GM19438 (cell line): Measurements from ENCODE around the gene SF3B2.
"Not testable (repeated sequence)": the region's sequence is repeated elsewhere in the genome, so short reads cannot be mapped to it uniquely, and the experiment has no call there.

Experiments
- ATAC-seq: cut with Tn5 transposase; IDR thresholded peaks from one replicate; pipeline ENCODE4 v1.9.1; 2021; ENCODE audit warnings: low read depth; ENCODE audit not compliant: unreplicated experiment

Gene SF3B2, protein sequence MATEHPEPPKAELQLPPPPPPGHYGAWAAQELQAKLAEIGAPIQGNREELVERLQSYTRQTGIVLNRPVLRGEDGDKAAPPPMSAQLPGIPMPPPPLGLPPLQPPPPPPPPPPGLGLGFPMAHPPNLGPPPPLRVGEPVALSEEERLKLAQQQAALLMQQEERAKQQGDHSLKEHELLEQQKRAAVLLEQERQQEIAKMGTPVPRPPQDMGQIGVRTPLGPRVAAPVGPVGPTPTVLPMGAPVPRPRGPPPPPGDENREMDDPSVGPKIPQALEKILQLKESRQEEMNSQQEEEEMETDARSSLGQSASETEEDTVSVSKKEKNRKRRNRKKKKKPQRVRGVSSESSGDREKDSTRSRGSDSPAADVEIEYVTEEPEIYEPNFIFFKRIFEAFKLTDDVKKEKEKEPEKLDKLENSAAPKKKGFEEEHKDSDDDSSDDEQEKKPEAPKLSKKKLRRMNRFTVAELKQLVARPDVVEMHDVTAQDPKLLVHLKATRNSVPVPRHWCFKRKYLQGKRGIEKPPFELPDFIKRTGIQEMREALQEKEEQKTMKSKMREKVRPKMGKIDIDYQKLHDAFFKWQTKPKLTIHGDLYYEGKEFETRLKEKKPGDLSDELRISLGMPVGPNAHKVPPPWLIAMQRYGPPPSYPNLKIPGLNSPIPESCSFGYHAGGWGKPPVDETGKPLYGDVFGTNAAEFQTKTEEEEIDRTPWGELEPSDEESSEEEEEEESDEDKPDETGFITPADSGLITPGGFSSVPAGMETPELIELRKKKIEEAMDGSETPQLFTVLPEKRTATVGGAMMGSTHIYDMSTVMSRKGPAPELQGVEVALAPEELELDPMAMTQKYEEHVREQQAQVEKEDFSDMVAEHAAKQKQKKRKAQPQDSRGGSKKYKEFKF

DNA sequence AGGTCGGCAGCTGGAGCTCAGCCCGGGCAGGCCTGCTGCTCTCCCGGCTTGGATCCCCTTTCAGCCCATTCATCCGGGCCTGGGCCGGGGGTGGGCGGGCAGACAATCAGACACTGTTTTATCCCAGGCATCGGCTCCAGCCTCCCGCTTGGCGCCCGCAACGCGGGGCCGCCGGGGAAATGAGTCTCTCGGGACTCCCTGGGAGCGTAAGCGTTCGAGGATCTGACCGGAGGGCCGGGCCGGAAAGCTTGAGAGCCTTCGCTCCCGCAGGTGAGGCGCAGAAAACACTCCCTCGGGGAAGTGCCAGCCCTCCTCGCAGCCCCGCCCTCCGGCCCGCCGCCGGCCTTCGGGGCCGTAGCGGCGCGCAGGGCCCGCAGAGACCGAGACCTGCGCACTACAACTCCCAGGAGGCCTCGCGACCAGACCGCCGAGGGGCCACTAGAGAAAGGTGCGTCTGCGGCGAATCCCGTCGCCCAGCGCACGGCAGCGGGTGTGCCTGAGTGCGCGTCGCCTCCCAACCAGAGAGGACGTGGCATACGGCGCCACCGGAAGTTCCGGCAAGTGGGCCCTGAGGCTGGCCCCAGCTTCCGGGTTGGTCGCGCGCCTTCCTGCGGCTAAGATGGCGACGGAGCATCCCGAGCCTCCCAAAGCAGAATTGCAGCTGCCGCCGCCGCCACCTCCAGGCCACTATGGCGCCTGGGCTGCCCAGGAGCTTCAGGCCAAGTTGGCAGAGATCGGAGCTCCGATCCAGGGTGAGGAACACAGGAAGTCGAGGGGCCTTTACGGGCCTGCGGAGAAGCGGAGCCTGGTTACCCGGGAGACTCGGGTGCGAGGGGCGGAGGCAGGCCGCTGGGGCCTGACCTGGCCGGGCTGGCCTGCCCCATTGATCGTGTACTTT, at the start of gene SF3B2:
Gene SF3B2 (plus strand): TSS at position 599 of the 898 bp plus-strand sequence. CDS start 21 bp downstream, at position 620.
- peak; percentile 93 for ATAC-seq

DNA sequence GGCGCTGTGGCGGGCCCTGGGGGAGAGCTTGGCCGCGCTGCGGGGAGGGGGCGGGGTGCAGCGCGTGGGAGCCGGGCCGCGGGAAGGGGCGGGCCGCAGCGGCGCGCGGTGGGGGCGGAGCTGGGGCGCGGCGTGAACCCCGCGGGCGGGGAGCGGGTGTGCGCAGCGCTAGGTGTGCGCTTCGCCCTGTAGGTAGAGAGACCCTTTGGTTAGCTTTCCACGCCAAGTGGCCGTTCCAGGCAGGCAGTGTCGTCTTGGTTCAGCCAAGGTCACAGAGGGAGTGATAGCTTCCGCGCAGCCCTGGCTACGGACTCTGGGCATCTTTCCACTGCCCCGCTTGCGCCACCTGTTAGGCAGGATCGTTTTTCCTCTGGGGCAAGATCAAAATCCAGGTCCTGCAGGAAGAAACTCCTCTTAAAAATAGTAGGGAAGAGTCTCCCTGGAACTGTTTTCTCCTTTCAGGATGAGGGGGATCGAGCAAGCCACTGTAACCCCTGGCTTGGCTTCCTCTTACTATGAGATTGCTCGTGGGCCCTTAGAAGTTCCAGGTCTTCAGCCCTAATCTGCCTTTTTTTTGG, 49.4 kb upstream of the SF3B2 start:
- peak; percentile 39 for ATAC-seq

DNA sequence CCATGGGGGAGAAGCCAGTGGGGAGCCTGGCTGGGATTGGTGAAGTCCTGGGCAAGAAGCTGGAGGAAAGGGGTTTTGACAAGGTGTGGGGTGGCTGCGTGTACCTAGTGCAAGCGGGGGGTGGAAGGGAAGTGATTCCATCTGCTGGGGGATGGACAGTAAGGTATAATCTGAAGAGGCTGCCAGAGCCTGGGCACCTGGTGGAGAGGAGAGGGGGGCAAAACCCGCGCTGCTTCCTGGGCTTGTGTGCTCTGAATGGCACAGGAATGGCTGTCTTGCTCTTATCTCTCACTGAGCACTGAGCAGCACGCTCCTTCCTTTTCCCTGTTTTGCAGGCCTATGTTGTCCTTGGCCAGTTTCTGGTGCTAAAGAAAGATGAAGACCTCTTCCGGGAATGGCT, 48.9 kb upstream of the SF3B2 start:
- no peak for ATAC-seq

DNA sequence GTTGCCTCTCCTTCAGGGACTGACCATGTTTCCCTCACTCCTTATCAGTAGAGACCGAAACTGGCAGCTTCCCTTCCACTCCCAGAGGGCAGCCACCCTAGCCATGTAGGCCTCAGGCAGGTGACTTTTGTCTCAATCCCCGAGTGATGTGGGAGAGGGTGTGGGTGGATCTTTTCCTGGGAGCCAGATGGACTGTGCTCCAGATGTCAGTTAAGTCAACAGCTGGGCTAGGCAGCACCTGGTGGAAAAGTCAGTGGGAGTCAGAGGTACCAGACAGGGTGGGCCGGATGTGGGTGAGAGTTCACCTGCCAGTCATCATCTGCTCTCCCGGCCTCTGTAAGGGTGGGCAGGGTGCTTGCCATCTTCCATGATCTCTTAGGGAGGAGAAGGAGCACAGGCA, 48.0 kb upstream of the SF3B2 start:
- ATAC-seq: no peak

DNA sequence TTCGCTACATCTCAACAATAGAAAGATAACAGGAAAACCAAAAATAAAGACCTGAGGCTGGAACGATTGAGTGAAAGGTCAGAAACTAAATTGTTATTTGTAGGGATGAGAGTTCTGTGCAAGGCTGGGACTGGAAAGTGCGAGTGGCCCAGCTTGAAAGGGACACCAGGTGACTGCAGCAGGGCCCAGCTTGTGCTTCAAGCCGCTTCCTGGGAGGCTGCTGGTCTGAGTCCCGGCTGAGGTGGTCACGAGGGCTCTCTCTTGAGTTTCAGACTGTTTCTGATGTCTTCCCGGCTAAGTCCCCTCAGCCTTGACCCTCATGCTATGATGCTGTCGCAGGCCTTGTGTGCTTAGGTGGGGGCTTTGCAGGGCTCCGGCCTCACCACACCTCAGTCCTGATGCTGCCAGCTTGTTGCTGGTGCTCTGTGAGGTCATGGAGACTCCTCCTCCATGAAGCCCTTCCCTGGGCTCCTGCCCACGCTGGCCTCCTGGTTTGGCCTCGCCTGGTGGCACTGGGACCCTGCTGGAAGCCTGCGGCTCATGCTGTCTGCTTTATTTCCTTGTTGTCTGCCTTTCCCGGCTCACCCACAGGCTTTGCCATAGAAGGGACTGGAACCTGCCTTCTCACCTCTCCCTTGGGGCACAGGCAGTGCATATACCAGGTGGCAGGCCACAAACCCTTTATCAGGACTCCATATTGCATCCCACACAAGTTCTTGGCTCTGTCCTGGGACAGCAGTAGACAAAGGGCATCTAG, 45.9 kb upstream of the SF3B2 start:
- no peak for ATAC-seq

DNA sequence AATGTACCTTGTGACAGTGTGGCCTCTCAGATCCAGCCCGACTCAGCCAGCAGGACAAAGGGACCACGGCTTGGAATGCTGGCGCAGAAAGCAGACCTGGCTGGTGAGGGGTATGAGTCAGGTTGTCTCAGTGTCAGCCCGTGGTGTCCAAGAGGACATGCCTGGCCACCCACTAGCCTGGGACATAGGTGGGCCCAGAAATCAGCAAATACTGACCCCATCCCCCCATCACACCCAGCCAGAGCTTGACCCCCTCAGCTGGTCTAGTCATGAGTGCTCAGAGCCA, 45.3 kb upstream of the SF3B2 start:
- ATAC-seq: no peak

DNA sequence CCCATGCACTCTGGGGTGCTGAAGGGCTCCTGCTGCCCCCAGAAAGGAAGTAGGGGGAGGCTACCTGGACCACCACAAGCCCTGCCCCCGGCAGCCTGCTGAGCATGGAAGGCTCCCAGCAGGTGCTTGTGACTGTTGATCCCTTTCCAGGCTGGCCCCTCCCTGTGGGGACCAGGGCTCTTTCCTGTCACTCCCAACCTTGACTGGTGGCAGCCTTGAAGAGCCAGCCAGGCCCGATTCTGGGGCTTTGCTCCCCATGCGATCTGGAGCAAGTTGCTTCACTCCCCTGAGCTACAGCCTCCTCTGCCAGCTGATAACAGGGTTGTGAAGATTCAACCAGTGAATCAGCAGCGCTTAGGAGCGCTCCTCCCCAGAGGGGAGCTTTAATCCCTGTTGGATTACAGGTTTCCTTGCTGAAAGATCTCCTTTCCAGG, 44.9 kb upstream of the SF3B2 start:
- no peak for ATAC-seq

DNA sequence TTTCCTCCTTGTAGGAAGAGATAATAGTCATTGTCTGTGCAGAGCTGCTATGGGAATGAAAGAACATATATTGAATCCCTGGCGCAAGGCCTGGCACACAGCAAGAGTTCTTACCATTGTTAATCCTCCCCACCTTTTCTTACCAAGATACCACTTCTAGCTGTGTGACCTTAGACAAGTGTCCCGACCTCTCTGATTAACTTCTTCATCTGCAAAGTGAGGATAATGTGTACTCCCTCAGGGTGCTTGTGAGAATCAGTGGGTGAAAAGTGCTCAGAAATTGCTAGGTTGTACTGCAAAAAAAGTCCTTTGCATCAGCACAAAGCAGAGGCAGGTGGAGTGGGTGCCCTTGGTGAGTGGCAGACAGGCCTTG, 44.1 kb upstream of the SF3B2 start:
- no peak for ATAC-seq

DNA sequence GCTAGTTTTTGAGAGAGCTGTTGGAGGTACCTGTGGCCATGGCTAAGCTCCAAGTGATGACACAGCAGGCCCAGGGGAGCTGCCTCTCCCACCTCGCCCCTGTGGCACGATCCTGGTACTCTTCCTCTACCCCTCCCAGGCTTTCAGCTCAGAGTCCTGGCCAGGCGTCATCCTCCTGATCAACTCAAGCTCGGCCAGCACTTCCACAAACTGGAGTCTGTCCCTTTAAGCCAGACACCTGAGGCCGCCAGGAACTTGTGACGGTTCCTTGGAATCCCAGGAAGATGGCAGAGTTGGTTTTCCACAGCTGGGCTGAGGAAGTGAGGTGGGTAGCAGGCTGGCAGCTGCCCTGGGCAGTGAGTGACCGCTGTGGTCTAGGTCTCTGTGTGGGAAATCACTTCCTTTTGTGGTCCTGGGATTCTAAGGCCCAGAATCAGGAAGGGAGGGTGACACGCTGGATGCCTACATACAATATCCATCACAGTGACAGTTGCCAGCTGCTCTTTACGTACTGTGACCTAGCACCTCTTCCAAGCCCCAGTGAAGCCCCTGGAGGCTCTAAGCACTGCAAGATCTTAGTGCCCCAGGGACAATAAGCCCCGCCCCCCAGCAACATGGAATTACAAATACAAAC, 43.6 kb upstream of the SF3B2 start:
- ATAC-seq: no peak

DNA sequence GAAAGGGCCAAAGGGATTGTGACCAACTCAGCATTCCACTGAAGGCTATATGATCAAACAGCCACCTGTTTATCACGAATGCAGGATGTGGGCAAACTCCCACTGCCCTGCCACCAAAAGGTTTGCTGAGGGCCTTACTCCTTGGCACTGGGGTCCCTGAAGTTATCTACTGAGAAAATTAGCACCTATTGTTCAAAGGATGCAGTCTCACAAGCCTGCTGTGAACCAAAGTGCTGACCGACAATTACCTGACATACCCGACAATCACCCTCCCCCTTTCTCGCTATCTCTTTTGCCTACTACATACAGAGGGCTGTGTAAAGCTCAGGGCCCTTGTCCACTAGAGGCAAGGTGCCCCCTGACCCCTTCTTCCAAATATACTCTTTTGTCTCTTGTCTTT, 42.1 kb upstream of the SF3B2 start:
- not testable (repeated sequence) for ATAC-seq

DNA sequence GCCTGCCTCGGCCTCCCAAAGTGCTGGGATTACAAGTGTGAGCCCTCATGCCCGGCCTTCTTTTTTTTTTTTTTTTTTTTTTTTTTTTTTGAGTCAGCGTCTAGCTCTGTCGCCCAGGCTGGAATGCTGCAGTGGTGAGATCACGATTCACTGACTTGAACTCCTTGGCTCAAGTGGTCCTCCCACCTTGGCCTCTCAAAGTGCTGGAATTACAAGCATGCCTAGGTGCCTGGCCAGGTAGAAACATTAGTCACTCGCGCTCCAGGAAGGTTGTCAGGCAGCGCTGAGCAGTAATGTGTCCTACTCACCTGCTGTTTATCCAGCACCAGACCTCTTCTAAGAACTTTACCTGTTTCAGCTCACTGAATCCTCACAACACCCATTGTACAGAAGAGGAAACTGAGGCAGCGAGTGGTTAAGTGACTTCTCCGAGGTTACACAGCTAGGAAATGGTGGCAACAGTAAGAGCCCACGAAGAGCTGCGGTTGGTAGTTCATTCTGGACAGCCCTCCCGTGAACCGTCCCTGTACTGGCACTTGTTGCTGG, 40.9 kb upstream of the SF3B2 start:
- ATAC-seq: no peak

DNA sequence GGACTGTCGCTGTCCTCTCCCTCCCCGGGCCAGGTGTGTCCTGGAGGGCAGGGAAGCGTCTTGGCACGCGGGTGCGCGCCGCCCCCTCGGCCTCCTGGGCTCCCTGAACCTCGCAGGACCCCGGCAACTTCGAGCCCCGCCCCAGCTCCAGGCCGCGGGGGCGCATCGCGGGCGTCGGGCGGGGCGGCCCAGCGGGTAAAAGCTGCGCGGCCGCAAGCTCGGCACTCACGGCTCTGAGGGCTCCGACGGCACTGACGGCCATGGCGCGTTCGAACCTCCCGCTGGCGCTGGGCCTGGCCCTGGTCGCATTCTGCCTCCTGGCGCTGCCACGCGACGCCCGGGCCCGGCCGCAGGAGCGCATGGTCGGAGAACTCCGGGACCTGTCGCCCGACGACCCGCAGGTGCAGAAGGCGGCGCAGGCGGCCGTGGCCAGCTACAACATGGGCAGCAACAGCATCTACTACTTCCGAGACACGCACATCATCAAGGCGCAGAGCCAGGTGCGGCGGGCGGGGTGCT, 40.3 kb upstream of the SF3B2 start, which contains the start of gene CST6:
Gene CST6 (plus strand): TSS at position 224 of the 519 bp plus-strand sequence. CDS start 37 bp downstream, at position 261.
- no peak for ATAC-seq

DNA sequence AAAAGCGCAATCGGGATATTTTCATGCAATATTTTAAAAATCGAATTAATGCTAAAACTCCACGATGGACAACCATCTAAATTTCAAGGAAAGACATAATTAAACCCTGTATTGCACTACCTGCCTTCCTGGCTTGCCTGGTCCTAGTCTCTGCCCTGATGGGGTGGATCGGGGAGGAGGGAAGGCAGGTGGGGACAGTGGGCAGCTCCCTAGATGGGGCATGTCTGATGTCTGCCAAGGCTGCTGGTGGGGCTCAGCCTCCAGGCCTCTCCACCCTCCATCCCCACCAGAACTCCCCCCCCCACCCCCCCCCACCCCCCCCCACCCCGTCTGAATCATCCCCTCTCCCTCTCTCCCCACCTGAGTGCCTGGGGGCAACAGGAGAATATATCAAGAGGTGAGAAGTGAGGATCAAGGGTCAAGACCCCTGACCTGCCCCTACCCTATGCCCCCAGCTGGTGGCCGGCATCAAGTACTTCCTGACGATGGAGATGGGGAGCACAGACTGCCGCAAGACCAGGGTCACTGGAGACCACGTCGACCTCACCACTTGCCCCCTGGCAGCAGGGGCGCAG, 39.7 kb upstream of the SF3B2 start:
- no peak for ATAC-seq

DNA sequence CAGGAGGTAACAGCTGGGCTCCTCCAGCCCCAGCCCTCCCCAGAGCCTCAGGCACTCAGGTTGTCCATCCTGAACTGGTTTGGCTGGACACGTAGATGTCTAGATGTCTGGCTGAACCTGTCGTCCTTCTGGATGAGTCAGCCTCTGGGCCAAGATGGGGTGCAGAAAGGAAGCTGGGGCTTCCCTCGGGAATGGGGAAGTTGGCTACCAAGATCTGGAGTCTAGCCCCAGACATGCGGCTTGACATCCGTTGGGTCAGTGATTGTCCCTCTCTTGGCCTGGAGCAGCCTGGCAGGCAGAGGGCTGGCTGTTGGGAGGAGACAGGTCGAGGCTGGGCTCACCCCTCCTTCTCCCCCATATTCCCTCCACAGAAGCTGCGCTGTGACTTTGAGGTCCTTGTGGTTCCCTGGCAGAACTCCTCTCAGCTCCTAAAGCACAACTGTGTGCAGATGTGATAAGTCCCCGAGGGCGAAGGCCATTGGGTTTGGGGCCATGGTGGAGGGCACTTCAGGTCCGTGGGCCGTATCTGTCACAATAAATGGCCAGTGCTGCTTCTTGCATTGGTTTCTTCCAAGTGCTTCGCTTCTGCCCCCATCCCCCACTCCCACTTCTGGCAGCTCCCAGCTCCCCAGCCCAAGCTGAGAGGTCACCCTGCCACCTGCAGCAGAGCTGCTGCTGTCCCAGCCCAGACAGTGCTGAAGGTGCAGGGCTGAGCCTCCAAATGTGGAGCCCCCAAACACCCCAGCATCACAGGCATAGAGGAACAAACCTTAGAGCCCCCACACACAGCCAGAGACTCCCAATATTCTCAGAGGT, 39.0 kb upstream of the SF3B2 start:
- no peak for ATAC-seq

DNA sequence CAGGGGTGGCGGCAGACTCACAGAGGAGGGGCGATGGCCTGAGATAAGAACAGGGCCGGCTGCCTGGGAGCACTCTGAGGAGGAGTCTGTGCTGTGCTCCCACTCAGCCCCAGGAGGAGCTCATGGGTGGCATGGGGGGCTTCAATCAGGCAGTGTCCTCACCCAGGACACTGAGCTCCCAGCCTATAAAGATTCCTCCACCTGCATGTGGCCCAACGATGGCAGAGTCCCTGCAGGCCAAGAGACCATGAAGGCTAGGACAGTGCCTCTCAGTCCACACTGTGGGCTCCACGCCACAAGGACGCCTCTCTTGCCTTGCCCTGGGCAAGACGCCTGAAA, 38.4 kb upstream of the SF3B2 start:
- ATAC-seq: no peak

DNA sequence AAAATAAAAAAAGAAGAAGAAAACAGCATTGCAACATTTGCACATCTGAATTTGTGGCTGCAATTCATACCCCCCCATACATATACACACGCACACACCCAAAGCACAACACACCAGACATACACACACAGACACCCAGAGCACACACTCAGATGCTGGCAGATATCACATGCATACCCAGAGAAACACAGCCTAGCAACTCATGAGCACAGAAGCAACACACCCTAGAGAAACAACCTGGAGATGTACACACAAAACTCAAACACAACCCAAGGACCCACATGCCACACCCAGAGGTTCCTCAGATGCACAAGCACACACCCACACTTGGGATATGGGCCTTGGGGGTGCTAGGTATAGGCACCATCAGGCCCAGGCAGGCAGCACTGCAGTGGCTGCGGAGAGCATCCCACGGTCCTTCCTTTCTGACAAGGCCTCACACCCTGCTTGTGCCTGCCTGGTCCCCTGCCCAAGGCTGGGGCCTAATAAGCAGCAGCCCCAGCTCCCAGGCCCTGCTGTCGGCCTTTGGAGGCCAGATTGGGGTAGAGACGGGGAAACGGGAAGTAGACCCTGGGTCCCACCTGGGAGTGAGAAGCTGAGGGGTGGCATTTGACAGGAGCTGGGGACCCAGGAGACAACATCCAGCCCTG, 37.2 kb upstream of the SF3B2 start:
- no peak for ATAC-seq

DNA sequence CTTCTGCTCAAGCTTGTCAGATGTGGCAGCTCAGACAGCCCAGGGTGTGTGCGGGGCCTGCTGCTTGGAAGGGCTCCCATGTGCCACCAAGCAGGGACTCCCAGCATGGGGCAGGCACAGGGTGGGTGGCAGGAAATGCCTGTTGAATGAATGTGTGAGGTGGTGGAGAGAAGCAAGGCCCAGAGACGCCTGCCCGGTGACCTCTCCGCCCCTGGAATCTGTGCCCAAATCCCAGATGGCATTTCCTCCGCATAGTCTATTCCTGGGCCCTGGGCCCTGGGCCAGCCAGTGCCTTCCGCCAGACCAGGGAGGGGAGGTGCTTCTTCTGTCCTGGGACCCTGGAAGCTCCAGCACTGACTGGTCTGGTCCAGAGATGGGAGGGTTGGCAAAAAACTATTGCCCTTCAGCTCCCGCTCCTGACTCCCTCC, 36.7 kb upstream of the SF3B2 start:
- no peak for ATAC-seq
